Fibroblast of skin of right biceps (primary cell): ENCODE data around the gene CBFA2T3.
A peak's percentile ranks its signal among the peaks of the same experiment; 100 is the strongest.
"Not testable (repeated sequence)": the region's sequence is repeated elsewhere in the genome, so short reads cannot be mapped to it uniquely, and the experiment has no call there.

Experiments
- DNase-seq: peaks from one replicate; pipeline ENCODE4 v3.0.0-alpha.2; 2013

Gene CBFA2T3

GRCh38 chr16:88920618-88921590 is 56.1 kb downstream of the CBFA2T3 start:
- peak; percentile 41 for DNase-seq

GRCh38 chr16:88919936-88920335 is 57.1 kb downstream of the CBFA2T3 start:
- no peak for DNase-seq

- DNase-seq = not testable (repeated sequence)
These were observed 58.1 kb downstream of the CBFA2T3 start for GRCh38 chr16:88918896-88919295.

- no peak for DNase-seq
These were observed 58.9 kb downstream of the CBFA2T3 start for GRCh38 chr16:88917915-88918627.

GRCh38 chr16:88917146-88917914 is 59.7 kb downstream of the CBFA2T3 start:
- DNase-seq = no peak

- DNase-seq = no peak
These were observed 61.2 kb downstream of the CBFA2T3 start for GRCh38 chr16:88915639-88916327.

GRCh38 chr16:88914750-88915368 is 62.1 kb downstream of the CBFA2T3 start:
- peak; percentile 71 for DNase-seq

GRCh38 chr16:88913870-88914269 is 63.1 kb downstream of the CBFA2T3 start:
- DNase-seq = no peak

GRCh38 chr16:88913001-88913612 is 63.9 kb downstream of the CBFA2T3 start:
- DNase-seq = no peak

- no peak for DNase-seq
These were observed 64.5 kb downstream of the CBFA2T3 start for GRCh38 chr16:88912556-88912955.

- no peak for DNase-seq
These were observed 65.1 kb downstream of the CBFA2T3 start for GRCh38 chr16:88911946-88912310.

- no peak for DNase-seq
These were observed 65.7 kb downstream of the CBFA2T3 start for GRCh38 chr16:88911136-88911945.

GRCh38 chr16:88910284-88911135 is 66.5 kb downstream of the CBFA2T3 start:
- DNase-seq = no peak

GRCh38 chr16:88909431-88910210 is 67.4 kb downstream of the CBFA2T3 start:
- no peak for DNase-seq

- DNase-seq = no peak
These were observed 68.7 kb downstream of the CBFA2T3 start for GRCh38 chr16:88908307-88908706.

GRCh38 chr16:88907768-88908167 is 69.2 kb downstream of the CBFA2T3 start:
- DNase-seq = peak; percentile 28

- no peak for DNase-seq
These were observed 70.4 kb downstream of the CBFA2T3 start for GRCh38 chr16:88906535-88907105.

GRCh38 chr16:88906020-88906419 is 71.0 kb downstream of the CBFA2T3 start:
- DNase-seq = no peak

GRCh38 chr16:88905563-88905962 is 71.4 kb downstream of the CBFA2T3 start:
- no peak for DNase-seq
